Large intestine (tissue), 3 donors: ENCODE measurements around the gene CRIP1. TPM values are rescaled to one million over a fixed set of nuclear protein-coding genes. Genes with fewer than 3 reads are reported as not detected.
A peak's percentile ranks its signal among the peaks of the same experiment; 100 is the strongest.

Experiments
- DNase-seq, 2 donors: peaks; one replicate each; pipeline versions ENCODE4 v3.0.0 to v3.0.0-alpha.2; 2013
- H3K27ac ChIP-seq: one replicate; pipeline ENCODE4 v1.5.1; 2013; ENCODE audit warnings: low read length
- H3K27me3 ChIP-seq: 2 replicates; pipeline ENCODE4 v1.6.1; 2013; ENCODE audit warnings: low read length; ENCODE audit not compliant: control insufficient read depth, insufficient read depth
- H3K36me3 ChIP-seq: 2 replicates; pipeline ENCODE4 v1.6.1; 2013; ENCODE audit warnings: low read length; ENCODE audit not compliant: control insufficient read depth, insufficient read depth
- H3K4me1 ChIP-seq: one replicate; pipeline ENCODE4 v1.6.1; 2013; ENCODE audit warnings: low read length; ENCODE audit not compliant: control insufficient read depth, insufficient read depth
- H3K4me3 ChIP-seq: one replicate; pipeline ENCODE4 v1.5.1; 2013; ENCODE audit warnings: low read length
- H3K9me3 ChIP-seq: one replicate; pipeline ENCODE4 v1.6.1; 2013; ENCODE audit warnings: mild to moderate bottlenecking, low read depth, low read length, moderate library complexity; ENCODE audit not compliant: control insufficient read depth
- WGBS: methylation state at CpG from one replicate; pipeline ENCODE4 v1.1.5; 2013; ENCODE audit warnings: low lambda C conversion rate; ENCODE audit not compliant: insufficient coverage; 5-methylcytosine and 5-hydroxymethylcytosine counted together
- polyA plus RNA-seq: library from polyadenylated mRNA; unstranded; fragments of 120-200 nt; gene quantifications from one replicate; pipeline ENCODE4 v1.2.1, GENCODE V29; 2013

Gene CRIP1
- polyA plus RNA-seq, 1 donor, result 136 TPM

DNA sequence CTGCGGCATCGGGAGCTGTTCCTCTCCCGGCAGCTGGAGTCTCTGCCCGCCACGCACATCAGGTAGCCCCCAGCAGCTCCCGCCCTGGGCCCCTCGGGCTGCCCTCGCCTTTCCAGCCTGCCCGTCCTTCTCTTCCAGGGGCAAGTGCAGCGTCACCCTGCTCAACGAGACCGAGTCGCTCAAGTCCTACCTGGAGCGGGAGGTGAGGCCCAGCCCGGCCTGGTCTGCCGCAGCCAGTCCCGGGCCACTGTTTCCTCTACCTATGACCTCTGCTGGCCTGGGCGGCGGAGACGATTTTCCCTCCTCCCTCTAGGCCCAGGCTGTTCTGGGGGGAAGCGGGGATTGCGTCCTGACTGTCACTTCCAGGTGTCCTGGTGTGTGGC is 36.6 kb upstream of the CRIP1 start:
- H3K36me3 ChIP-seq, result peaks cover 55% of the 10 kb centered on the region
- no peak for DNase-seq
- no peaks in the 10 kb centered on the region for H3K27me3 ChIP-seq
- no CpG with 5 or more reads among the region's 22 CpGs for WGBS
- no peaks in the 10 kb centered on the region for H3K4me1 ChIP-seq
- no peaks in the 10 kb centered on the region for H3K9me3 ChIP-seq
- H3K4me3 ChIP-seq, result no peak overlapping the region
- H3K27ac ChIP-seq, result no peak overlapping the region

DNA sequence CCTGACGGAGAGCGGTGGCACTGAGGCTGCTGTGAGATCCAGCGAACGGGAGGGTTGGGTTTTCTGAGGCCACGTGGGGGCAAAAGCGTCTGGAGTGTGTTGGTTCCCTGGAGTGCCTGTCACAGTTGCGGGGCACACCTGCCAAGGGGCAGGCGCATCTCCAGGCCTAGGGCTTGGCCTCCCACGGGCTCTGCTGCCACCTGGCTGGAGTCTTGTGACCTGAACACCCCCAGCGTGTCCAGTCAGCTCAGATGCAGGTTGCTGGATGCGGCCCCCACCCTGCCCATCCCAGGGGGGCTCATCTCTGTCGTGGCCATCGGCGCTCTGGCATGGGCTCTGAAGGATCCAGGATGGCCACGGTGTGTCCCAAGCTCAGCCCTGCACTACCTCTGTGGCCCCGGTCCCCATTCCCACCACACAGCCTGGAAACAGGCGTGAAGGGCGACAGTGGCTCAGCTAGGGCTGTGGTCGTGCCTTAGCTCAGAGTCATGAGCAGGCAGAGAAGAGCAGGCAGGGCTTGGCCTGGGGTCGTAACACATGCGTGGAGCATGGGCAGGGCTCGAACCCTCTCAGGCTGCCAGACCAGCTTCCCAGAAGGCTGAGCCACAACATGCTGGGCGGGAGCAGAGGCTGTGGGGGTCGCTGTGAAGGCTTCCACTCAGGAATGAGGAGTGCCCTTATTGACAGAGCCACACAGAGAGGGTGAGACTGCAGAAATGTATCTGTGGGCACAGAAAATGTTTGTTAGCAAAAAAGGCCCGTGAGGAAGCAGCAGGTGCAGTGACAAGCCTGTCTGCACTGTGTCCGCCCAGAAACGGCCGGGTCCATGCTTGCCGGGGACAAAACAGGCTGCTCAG is 35.6 kb upstream of the CRIP1 start:
- H3K27ac ChIP-seq, result no peak overlapping the region
- peaks cover 60% of the 10 kb centered on the region for H3K36me3 ChIP-seq
- no peak overlapping the region for H3K4me3 ChIP-seq
- WGBS, result no CpG with 5 or more reads among the region's 29 CpGs
- H3K9me3 ChIP-seq, result no peaks in the 10 kb centered on the region
- no peaks in the 10 kb centered on the region for H3K27me3 ChIP-seq
- H3K4me1 ChIP-seq, result peaks cover 4% of the 10 kb centered on the region
- DNase-seq, result no peak

DNA sequence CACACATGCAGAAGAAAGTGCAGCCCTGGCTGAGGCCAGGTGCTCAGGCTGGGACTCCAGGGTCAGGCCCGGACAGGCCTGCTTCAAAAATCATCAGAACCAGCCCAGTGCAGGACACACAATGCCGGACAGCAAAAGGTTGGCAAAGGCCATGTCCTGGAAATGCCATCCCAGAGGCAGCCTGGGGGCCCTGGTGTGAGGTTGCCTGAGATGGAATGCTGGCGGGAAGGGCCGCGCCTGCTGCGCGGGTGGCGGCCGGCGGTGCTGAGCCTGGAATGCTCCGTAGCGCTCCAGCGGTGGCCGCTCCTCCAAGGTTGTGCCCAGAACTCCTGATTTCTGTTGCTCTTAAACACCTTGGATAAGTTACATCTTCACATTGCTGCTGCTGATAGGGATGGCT is 33.7 kb upstream of the CRIP1 start:
- no peak for DNase-seq
- H3K9me3 ChIP-seq, result no peaks in the 10 kb centered on the region
- no peak overlapping the region for H3K27ac ChIP-seq
- H3K4me3 ChIP-seq, result no peak overlapping the region
- peaks cover 67% of the 10 kb centered on the region for H3K36me3 ChIP-seq
- H3K4me1 ChIP-seq, result peaks cover 4% of the 10 kb centered on the region
- WGBS, result no CpG with 5 or more reads among the region's 14 CpGs
- H3K27me3 ChIP-seq, result no peaks in the 10 kb centered on the region

- Histone ChIP-seq H3K4me1 (peaks cover 4% of the 10 kb centered on the region), H3K27ac (no peak overlapping the region), H3K4me3 (no peak overlapping the region), H3K9me3 (no peaks in the 10 kb centered on the region), H3K36me3 (peaks cover 72% of the 10 kb centered on the region), H3K27me3 (no peaks in the 10 kb centered on the region)
- DNase-seq, result no peak
- no CpG with 5 or more reads among the region's 14 CpGs for WGBS
These were observed 32.8 kb upstream of the CRIP1 start for GRCh38 chr14:105453847-105454246.

DNA sequence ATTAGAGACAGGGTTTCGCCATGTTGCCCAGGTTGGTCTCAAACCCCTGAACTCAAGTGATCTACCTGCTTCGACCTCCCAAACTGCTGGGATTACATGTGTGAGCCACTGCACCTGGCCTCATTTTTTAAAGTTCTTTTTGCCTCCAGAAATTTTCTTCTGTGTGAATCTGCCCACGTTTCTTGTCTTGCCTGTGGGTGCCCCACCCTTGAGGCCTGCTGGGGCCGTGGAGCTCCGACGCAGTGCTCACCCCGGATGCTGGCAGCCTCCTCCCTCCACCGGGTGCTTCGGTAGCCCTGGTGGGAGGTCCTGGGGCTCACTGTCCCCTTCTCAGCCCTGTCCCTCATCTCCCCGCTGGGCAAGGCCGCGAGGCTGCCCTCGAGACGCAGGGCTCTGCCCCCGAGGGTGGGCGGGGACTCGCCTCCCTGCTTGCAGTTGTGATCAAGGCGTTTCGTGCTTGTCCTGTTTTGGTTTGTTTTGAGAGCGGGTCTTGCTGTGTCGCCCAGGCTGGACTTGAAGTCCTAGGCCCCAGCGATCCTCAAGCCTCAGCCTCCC is 31.5 kb upstream of the CRIP1 start:
- Histone ChIP-seq H3K36me3 (peaks cover 67% of the 10 kb centered on the region), H3K4me1 (peaks cover 4% of the 10 kb centered on the region), H3K9me3 (no peaks in the 10 kb centered on the region), H3K27me3 (no peaks in the 10 kb centered on the region), H3K4me3 (no peak overlapping the region), H3K27ac (peak overlapping the region; percentile 59)
- no peak for DNase-seq
- WGBS, result no CpG with 5 or more reads among the region's 22 CpGs

DNA sequence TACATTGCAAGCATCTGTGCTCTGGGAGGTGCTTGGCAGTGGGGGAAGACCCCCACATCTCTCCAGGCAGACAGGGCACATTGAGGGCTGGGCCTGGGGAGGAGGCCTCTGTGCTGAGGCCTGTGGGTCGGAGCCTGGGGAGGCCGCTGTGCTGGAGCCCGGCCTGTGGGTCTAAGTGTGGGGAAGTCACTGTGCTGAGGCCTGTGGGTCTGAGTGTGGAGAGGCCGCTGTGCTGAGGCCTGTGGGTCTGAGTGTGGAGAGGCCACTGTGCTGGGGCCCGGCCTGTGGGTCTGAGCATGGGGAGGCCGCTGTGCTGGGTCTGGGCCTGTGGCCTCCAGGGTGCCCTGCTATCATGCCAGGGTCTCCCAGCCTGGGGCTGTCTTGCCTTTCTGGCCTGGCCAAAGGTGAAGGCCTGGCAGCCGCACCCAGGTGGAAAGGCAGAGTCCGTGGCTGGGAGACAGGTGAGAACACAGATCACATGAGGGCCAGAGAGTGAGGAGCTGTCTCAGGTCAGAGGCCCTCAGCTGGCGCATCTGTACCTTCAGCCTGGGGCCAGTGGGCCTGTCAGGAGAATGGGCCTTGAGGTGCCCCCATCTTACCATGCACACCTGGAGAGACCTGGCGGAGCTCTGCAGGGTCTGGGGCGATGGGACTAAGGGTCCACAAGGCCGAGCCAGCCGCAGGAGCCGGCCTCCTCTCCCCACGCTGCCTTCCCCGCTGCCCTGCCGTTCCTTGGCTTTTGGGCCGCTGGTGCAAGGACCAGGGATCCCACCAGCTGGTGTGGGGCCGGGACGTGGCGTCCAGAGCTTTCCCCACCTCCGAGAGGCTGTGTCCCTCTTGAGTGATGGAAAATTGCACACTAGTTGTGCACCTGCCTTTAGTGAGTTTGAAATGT is 30.7 kb upstream of the CRIP1 start:
- H3K27ac ChIP-seq, result peak overlapping the region; percentile 59

GRCh38 chr14:105456736-105457617 is 29.7 kb upstream of the CRIP1 start:
- Histone ChIP-seq H3K4me3 (no peak overlapping the region), H3K9me3 (no peaks in the 10 kb centered on the region), H3K4me1 (peaks cover 4% of the 10 kb centered on the region), H3K27ac (no peak overlapping the region), H3K27me3 (no peaks in the 10 kb centered on the region), H3K36me3 (peaks cover 66% of the 10 kb centered on the region)
- no CpG with 5 or more reads among the region's 22 CpGs for WGBS
- no peak for DNase-seq

More for the DNA sequence above, 30.7 kb upstream of the CRIP1 start:
- Histone ChIP-seq H3K27me3 (no peaks in the 10 kb centered on the region), H3K36me3 (peaks cover 67% of the 10 kb centered on the region), H3K4me3 (no peak overlapping the region), H3K9me3 (no peaks in the 10 kb centered on the region), H3K4me1 (peaks cover 4% of the 10 kb centered on the region)
- DNase-seq, result peak; percentile 64 to 78
- WGBS, result no CpG with 5 or more reads among the region's 22 CpGs

DNA sequence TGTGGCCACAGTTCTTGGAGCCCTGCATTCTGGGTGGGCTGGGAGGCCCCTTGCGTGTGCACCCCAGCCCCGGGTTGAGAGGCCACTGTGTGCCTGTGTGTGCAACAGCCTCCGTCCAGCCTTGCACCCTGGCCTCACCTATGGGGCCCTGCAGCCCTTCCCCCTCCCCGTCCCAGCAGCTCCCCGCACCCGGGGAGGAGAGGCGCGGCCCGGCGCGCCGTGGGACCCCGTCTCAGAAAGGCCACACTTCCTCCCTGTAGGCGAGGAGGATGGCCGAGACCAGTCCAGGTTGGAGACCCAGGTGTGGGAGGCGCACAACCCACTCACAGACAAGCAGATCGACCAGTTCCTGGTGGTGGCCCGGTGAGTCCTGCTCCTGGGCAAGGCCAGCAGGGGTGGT is 28.7 kb upstream of the CRIP1 start:
- no peak for DNase-seq
- Histone ChIP-seq H3K4me3 (no peak overlapping the region), H3K27ac (no peak overlapping the region), H3K27me3 (no peaks in the 10 kb centered on the region), H3K9me3 (no peaks in the 10 kb centered on the region), H3K36me3 (peaks cover 59% of the 10 kb centered on the region), H3K4me1 (peaks cover 4% of the 10 kb centered on the region)
- no CpG with 5 or more reads among the region's 18 CpGs for WGBS

DNA sequence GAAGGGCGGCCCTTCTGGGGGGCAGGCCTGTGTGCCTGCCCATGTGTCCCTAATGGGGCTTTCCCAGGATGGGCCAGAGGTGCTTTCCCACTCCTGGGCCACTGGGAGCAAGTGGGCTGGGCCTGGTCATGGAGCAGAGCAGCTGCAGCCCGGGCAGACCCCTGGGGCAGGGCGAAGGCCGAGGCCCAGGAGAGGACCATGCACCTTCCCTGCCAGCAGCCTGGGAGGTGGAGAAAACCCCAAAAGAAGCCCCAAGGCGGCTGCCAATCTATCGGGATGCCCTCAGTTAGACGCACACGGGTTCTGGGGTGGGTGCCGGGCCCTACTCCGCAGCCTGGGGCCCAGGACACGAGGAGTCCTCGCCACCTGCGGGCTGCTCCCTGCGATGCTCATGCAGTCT is 28.1 kb upstream of the CRIP1 start:
- Histone ChIP-seq H3K4me3 (no peak overlapping the region), H3K27ac (no peak overlapping the region), H3K4me1 (peaks cover 4% of the 10 kb centered on the region), H3K9me3 (no peaks in the 10 kb centered on the region), H3K27me3 (no peaks in the 10 kb centered on the region), H3K36me3 (peaks cover 61% of the 10 kb centered on the region)
- no CpG with 5 or more reads among the region's 14 CpGs for WGBS
- DNase-seq, result no peak
